Heart left ventricle (tissue), 13 donors: ENCODE results near the gene LRRC32.

Experiments used
- POLR2A ChIP-seq, 2 donors: fragments of 450-650 bp; IDR thresholded peaks; one replicate each; pipeline ENCODE4 v1.6.1; 2017; ENCODE audit warnings: antibody characterized with exemption in 2 of 2, mild to moderate bottlenecking in 2 of 2, moderate library complexity in 2 of 2
- TF ChIP-seq, protein P1 (sequence below), 12 donors: fragments of 200-600 bp; sonication (generic) in 4 of 12; IDR thresholded peaks; one replicate each; pipeline versions ENCODE4 v1.5.0 to v1.8.0; 2018 to 2022; ENCODE audit warnings: antibody characterized with exemption in 12 of 12, mild to moderate bottlenecking in 5 of 12
- donor health status: ischemic (EF 13 %, LVEDD 7.1; RV severe dilation, severe dysfunction).
- donor health status: DM: no; HTN: yes; CAD: no.
- donor health status: DM: no; HTN: no; CAD: no.
- donor health status: ischemic (EF 25% LVEDD 6.9; RV normal size, moderate dysfunction).
- donor health status: ischemic (EF 25% LVEDD 5.7; RV mildly dilated, moderate dysfunction).
- donor health status: ischemic (EF 35%, LVEDD 5.7; RV mildly dilated, moderate dysfunction).
- donor health status: nonischemic (EF 11% LVEDD 7.7; RV severe dilation, severe dysfunction).
- donor health status: DM: yes; HTN: yes; CAD: no.
- donor health status: PGD.
- donor health status: ischemic (EF 29% LVEDD 5.4; RV normal size, mild dysfunction).
- donor health status: nonischemic (EF 23%, LVEDD 6.1; RV moderate dilation, normal function).

DNA sequence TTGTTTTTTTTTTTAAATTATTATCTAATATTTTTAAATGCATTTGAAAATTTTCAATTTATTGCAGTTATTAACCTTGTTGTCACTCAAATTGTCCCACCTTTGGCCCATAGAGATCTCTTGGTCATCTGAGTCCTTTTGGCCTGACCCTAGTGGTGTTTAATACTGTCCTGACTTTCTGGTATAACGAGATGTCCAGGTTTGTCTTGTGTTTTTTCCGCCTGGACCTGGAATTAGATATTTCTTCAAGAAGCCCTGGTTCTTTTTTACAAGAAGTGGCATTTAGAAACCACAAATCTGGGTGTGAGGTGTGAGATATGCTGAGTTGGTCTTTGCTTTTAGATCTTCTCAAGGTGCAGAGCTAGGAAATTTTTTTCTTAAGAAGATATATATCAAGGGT is 38.1 kb downstream of the LRRC32 start:
- TF ChIP-seq POLR2A (IDR thresholded peaks at IDR 0.05), result no peak
- TF ChIP-seq, protein P1, sequence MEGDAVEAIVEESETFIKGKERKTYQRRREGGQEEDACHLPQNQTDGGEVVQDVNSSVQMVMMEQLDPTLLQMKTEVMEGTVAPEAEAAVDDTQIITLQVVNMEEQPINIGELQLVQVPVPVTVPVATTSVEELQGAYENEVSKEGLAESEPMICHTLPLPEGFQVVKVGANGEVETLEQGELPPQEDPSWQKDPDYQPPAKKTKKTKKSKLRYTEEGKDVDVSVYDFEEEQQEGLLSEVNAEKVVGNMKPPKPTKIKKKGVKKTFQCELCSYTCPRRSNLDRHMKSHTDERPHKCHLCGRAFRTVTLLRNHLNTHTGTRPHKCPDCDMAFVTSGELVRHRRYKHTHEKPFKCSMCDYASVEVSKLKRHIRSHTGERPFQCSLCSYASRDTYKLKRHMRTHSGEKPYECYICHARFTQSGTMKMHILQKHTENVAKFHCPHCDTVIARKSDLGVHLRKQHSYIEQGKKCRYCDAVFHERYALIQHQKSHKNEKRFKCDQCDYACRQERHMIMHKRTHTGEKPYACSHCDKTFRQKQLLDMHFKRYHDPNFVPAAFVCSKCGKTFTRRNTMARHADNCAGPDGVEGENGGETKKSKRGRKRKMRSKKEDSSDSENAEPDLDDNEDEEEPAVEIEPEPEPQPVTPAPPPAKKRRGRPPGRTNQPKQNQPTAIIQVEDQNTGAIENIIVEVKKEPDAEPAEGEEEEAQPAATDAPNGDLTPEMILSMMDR (IDR thresholded peaks at IDR 0.05), result no peak
